Prostate gland (tissue), 2 donors: Measurements from ENCODE around the gene NAA10.

Experiments used
- CTCF ChIP-seq, 4 experiments: fragments of 200-600 bp in 2 of 4; fragments of 450-650 bp in 2 of 4; sonication (generic) in 2 of 4; IDR thresholded peaks; 1 replicate in 3 of 4; 2 replicates in 1 of 4; pipeline ENCODE4 v1.5.1; 2016 to 2019; ENCODE audit warnings: antibody characterized with exemption in 4 of 4, mild to moderate bottlenecking in 2 of 4, moderate library complexity in 2 of 4
- POLR2A ChIP-seq: fragments of 450-650 bp; IDR thresholded peaks from one replicate; pipeline ENCODE4 v1.6.1; 2016; ENCODE audit warnings: antibody characterized with exemption, mild to moderate bottlenecking
- POLR2AphosphoS5 ChIP-seq: sonication (generic); formaldehyde crosslinking; IDR thresholded peaks from one replicate; pipeline ENCODE4 v1.6.1; 2017; ENCODE audit warnings: antibody characterized with exemption

GRCh38 chrX:153959649-153960048, 24.8 kb upstream of the NAA10 start:
- TF ChIP-seq CTCF (IDR thresholded peaks at IDR 0.05) (no peak), POLR2A (no peak), POLR2AphosphoS5 (no peak)
